GM18508 (cell line): ENCODE results near the gene CDH18.

ENCODE experiments used
- ATAC-seq: cut with Tn5 transposase; IDR thresholded peaks from one replicate; pipeline ENCODE4 v1.9.1; 2021; ENCODE audit warnings: moderate number of reproducible peaks; ENCODE audit not compliant: insufficient read depth, unreplicated experiment

CDH18 gene

GRCh38 chr5:19928562-19929421 is 59.2 kb downstream of the CDH18 start:
- no peak for ATAC-seq

- ATAC-seq, result no peak
Measured at GRCh38 chr5:19927919-19928318, 60.1 kb downstream of the CDH18 start.

- no peak for ATAC-seq
Measured at GRCh38 chr5:19927170-19927569, 60.8 kb downstream of the CDH18 start.

GRCh38 chr5:19923742-19924141 is 64.3 kb downstream of the CDH18 start:
- ATAC-seq, result no peak

GRCh38 chr5:19920761-19921160 is 67.2 kb downstream of the CDH18 start:
- no peak for ATAC-seq

- ATAC-seq, result no peak
Measured at GRCh38 chr5:19918780-19919179, 69.2 kb downstream of the CDH18 start.

GRCh38 chr5:19917588-19918122 is 70.3 kb downstream of the CDH18 start:
- ATAC-seq, result no peak

- ATAC-seq, result no peak
Measured at GRCh38 chr5:19910136-19910535, 77.9 kb downstream of the CDH18 start.

GRCh38 chr5:19904766-19905165 is 83.2 kb downstream of the CDH18 start:
- ATAC-seq, result no peak

GRCh38 chr5:19903611-19904010 is 84.4 kb downstream of the CDH18 start:
- ATAC-seq, result no peak

GRCh38 chr5:19902316-19902934 is 85.6 kb downstream of the CDH18 start:
- ATAC-seq, result no peak

GRCh38 chr5:19900269-19900668 is 87.7 kb downstream of the CDH18 start:
- ATAC-seq, result no peak

GRCh38 chr5:19891658-19892057 is 96.3 kb downstream of the CDH18 start:
- ATAC-seq, result no peak

- ATAC-seq, result no peak
Measured at GRCh38 chr5:19886123-19886917, 101.7 kb downstream of the CDH18 start.

GRCh38 chr5:19885040-19885824 is 102.8 kb downstream of the CDH18 start:
- no peak for ATAC-seq

- ATAC-seq, result no peak
Measured at GRCh38 chr5:19880859-19881436, 107.1 kb downstream of the CDH18 start.

- no peak for ATAC-seq
Measured at GRCh38 chr5:19880458-19880857, 107.5 kb downstream of the CDH18 start.

GRCh38 chr5:19874811-19875210 is 113.2 kb downstream of the CDH18 start:
- no peak for ATAC-seq

GRCh38 chr5:19866090-19866450 is 121.9 kb downstream of the CDH18 start:
- no peak for ATAC-seq
